Fibroblast of mammary gland (primary cell): ENCODE measurements around the gene CLIC4.

Experiments
- DNase-seq: peaks from one replicate; pipeline ENCODE4 v3.0.0-alpha.2; 2010; ENCODE audit warnings: low read depth
- H3K4me3 ChIP-seq: 2 replicates; pipeline ENCODE4 v1.5.1; 2011; ENCODE audit warnings: low read depth, mild to moderate bottlenecking, low read length, moderate library complexity; ENCODE audit not compliant: control insufficient read depth
- CTCF ChIP-seq: conservative IDR thresholded peaks from 2 replicates; pipeline ENCODE4 v1.5.1; 2011; ENCODE audit warnings: low read depth, low read length, inconsistent platforms; ENCODE audit not compliant: control insufficient read depth, insufficient read depth

CLIC4 gene

GRCh38 chr1:24861821-24862727 lies 116.8 kb downstream of the CLIC4 start:
- TF ChIP-seq CTCF, result no peak
- DNase-seq, result no peak
- no peak overlapping the region for H3K4me3 ChIP-seq

GRCh38 chr1:24862775-24863483 lies 117.7 kb downstream of the CLIC4 start:
- no peak overlapping the region for H3K4me3 ChIP-seq
- no peak for DNase-seq
- no peak for TF ChIP-seq CTCF

- TF ChIP-seq CTCF, result no peak
- no peak for DNase-seq
- H3K4me3 ChIP-seq, result no peak overlapping the region
Observed at GRCh38 chr1:24864370-24864777, 119.1 kb downstream of the CLIC4 start.

GRCh38 chr1:24865168-24865567 lies 119.9 kb downstream of the CLIC4 start:
- no peak for TF ChIP-seq CTCF
- no peak for DNase-seq
- H3K4me3 ChIP-seq, result no peak overlapping the region

GRCh38 chr1:24865587-24865986 lies 120.3 kb downstream of the CLIC4 start:
- TF ChIP-seq CTCF, result no peak
- DNase-seq, result no peak

GRCh38 chr1:24866211-24867083 lies 121.2 kb downstream of the CLIC4 start:
- H3K4me3 ChIP-seq, result no peak overlapping the region
- TF ChIP-seq CTCF, result no peak
- no peak for DNase-seq

More at GRCh38 chr1:24865587-24865986, 120.3 kb downstream of the CLIC4 start:
- H3K4me3 ChIP-seq, result no peak overlapping the region
